Inflammatory macrophage (primary cell): Measurements from ENCODE around the gene CAMTA1.
A peak's percentile ranks its signal among the peaks of the same experiment; 100 is the strongest.

Source experiments
- DNase-seq, 2 donors: peaks; one replicate each; pipeline ENCODE4 v3.0.0-alpha.2; 2020 to 2022

The CAMTA1 gene

DNA sequence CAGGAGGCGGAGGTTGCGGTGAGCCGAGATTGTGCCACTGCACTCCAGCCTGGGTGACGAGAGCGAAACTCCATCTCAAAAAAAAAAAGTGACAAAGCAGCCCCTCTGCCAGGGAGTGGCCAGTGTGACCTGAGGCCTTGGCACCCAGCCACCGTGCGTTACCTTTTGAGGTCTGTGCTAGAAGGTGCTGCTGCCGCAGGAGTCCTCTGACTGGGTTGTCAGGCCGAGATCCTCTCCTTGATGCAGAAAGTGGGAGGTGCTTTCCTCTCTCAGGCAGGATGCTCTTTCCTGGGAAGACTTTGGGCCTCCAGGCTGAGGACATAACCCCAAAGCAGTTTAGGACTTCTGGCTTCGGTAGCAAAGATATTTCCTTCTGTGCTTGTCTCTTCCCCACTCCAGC lies 705.3 kb downstream of the CAMTA1 start:
- no peak for DNase-seq

- DNase-seq, result no peak
Observed at GRCh38 chr1:7491109-7491817, 706.0 kb downstream of the CAMTA1 start.

- DNase-seq, result no peak
Observed at GRCh38 chr1:7491818-7492173, 706.5 kb downstream of the CAMTA1 start.

- DNase-seq, result no peak
Observed at GRCh38 chr1:7493711-7494454, 708.6 kb downstream of the CAMTA1 start.

DNA sequence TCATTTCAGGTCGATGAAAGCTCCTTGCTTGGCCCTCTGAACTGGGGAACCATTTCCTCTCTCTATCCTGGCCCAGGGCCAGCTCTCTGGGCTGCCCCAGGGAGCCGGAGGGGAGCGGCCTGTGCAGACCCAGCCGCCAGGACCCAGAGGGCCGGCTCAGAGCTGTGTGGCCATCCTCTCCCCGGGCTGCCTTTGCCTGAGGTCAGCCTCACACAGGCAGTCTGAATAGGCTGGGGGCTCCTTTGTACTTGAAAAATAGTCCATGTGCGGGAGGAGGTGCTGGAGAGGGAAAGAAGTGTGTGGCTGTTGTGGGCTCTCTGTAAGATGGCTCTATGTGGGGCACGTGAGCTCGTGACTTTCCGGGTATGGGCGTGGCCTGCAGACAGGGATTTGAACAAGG lies 710.7 kb downstream of the CAMTA1 start:
- DNase-seq, result no peak

DNA sequence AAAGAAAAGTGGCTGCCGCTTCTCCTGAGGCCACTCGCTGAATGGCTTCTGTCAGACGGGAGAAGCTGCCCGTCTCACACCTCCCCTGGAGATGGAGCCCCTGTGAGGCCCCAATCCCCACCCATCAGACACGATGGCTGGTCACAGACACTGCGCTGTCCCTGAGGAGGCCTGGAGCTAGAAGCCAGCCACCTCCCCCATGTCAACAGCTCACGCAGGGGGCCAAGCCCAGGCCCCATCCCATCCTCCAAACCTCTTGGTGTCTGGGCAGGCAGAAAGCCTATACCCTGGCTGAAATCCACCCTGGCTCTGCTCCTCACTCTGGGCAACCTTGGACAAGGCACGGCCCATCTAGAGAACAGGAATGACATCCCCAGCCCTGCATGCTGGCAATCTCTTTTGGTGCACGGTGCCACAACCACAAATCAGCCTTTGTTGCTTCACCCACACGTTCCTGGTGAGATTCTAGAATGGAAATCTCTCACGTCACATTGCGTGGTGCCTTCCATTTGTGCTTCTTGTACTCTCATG lies 711.9 kb downstream of the CAMTA1 start:
- DNase-seq, result no peak

- no peak for DNase-seq
Observed at GRCh38 chr1:7500381-7501083, 715.3 kb downstream of the CAMTA1 start.

GRCh38 chr1:7501084-7501491 lies 715.8 kb downstream of the CAMTA1 start:
- DNase-seq, result no peak

- no peak for DNase-seq
Observed at GRCh38 chr1:7501723-7502603, 716.7 kb downstream of the CAMTA1 start.

DNA sequence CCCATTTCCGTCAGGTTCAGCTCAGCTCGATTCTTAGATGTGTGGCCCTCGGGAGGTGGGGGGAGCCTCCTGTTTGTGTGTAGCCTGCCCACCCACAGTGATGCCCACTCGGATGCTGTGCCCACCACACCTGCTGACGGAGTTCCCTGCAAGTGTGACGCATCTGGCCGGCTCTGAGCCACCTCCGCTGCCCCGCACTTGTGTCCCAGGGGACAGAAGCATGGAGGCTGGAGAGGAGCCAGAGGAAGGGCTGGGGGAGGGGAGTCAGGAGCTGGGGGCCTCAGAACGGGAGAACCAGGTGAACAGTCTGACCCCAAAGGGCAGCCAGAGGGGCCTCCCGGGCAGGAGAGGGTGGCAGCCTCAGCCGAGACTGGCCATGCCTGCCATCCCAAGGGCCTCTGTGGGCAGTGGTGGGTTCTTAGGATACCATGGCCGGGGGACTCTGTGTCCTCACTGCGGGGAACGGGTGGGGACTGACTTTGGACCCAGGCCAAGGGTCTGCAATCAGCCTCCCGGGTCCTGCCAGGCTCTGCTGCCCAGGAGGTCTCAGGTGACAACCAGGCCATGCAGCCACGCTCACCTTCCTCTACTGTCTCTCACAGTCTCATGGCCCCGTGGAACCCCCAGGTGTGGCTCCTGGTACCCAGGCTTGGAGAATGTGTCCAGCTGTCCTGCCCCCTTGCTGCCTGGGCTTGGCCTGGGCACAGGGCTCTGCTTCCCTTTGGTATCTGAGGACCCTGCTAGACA lies 718.6 kb downstream of the CAMTA1 start:
- DNase-seq, result no peak

GRCh38 chr1:7504438-7504720 lies 719.1 kb downstream of the CAMTA1 start:
- DNase-seq, result no peak

DNA sequence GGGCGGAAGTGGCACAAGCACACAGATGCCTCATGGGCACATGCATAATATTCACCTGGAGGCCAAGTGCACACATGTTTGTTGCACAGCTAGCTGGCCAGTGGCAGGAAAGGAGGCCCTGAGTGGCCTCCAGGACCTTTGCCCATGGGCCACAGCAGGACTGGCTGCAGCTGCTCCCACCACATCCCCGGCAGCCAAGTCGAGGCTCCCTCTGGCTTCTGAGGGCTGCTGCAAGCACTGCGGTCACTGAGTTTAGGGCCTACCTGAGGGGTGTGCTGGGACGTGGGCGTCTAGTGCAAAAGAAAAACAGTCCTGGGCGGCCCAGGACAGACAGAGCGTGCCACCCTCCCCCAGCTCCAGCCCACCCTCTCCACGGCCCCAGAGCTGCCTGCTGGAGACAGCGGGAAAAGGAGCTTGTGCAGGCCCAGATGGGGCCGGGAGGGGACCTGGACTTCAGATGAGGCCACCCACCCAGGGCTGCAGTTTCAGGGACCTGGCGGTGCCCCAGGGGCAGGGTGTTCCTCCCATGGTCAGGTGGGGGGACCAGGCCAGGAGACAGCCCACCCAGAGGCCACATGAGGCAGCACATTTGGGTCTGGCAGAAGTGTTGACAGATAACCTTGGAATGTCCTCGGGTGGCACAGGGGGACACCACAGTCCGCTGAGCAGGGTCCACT lies 720.0 kb downstream of the CAMTA1 start:
- DNase-seq, result no peak

DNA sequence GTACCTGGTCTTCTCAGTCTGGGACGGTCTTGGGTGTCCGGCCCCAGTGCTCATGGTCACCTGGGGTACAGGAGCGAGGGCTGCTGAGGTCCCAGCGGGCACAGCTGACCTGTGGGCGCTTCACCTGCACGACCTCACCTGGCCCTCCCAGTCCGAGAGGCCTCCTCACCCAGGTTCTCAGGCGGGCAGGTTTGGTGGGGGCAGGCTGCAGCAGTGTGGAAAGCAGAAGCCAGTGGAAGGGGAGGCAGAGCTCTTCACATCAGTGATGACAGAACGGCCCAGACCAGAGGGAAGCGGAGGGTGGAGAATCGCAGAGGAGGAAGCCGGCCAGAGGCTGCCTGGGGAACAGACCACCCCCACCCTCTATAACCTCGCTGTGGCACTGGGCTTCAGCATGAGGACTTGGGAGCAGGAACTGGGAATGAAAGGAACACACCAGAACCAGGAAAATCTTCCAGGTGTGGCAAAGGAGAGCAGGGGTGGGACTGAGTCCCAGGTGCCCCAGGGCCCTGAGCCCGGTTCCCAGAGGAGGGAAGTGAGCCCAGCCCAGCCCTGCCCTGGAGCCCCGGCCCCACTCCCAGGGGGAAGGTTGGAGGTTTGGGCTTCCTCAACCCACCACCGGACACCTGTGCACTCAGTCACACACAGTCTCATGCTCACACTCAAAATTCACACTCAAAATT lies 720.7 kb downstream of the CAMTA1 start:
- peak in 1 of 2 donors; percentile 21 for DNase-seq

DNA sequence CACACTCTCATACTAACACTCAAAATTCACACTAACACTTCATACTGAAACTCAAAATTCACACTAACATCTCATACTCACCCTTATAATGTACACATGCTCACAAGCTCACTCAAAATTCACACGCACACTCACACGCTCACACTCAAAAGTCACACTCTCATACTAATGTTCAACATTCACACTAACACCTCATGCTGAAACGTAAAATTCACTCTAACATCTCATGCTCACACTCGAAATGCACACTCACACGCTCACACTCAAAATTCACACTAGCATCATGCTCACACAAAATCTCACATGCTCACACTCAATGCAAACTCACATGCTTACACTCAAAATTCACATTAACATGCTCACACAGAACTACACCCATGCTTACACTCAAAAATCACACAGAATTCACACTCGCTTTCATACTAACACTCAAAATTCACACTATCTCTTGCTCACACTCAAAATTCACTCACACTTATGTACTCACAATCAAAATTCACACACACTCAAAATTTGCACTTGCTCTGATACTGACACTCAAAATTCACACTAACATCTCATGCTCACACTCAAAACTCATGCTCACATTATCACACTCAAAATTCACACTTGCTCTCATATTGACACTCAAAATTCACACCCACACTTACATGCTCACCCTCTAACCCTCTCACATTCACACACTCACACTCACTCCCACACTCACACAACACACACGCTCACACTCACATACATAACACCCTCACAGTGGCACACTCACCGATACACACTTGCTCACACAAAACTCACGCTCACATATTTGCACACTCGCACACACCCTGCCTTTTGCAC lies 721.4 kb downstream of the CAMTA1 start:
- DNase-seq, result no peak

DNA sequence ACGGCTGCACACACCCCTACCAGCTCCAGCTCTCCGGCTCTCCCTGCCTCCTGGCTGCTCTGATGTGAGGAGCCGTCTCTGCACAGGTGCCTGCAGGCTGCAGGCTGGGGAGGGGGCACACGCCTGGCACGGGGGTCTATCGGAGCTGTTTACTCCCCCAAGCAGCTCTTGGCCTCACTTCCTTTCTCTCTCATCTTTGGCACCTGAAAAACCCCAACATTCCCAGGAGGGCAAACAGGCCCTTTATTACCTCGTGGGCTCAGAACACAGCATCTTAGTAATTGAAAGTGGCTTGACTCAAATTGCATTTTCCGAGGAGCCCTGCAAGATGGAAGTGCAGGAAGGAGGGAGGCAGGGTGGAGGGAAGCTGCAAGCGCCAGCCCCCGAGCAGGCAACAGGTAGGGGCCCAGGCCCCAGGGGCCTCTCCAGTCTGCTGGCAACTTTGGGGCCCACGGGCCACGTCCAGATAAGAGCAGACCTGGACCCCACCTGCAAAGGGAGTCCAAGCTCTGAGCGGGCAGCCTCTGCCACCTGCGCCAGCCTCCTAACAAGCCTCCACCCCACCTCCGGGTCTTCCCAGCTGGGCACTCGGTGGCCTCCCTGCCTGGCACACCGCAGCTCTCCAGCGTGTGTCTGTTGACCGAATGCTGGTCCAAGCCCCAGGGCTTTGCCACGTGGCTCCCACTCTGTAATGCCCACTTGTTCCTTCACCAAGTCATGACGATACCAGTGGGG lies 722.2 kb downstream of the CAMTA1 start:
- no peak for DNase-seq

GRCh38 chr1:7508052-7508933 lies 723.0 kb downstream of the CAMTA1 start:
- DNase-seq, result no peak

GRCh38 chr1:7508934-7509519 lies 723.8 kb downstream of the CAMTA1 start:
- DNase-seq, result no peak

DNA sequence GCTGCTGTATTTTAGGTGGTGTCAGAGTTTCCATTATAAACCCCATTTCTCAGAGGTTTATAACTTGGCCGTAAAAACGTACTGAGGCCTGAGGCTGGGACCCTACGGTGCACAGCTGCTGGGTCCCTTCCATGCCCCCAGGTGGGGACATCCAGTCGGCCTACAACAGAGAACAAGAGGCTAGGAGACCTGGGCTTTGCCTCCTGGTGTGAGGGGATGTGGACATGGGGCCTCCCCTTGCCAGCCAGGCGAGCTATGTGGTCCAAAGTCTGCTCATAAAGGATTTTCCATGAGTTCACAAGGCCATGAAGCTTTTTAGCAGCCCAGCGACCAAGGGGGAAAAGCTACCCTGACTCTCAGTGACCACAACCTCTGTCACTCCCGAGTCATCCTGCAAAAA lies 724.3 kb downstream of the CAMTA1 start:
- DNase-seq, result no peak
